HG03280 (cell line): ENCODE measurements around the gene RASEF.

Source experiments
- ATAC-seq: cut with Tn5 transposase; IDR thresholded peaks from one replicate; pipeline ENCODE4 v1.9.1; 2021; ENCODE audit warnings: mild to moderate bottlenecking, moderate library complexity; ENCODE audit not compliant: unreplicated experiment

Gene RASEF

DNA sequence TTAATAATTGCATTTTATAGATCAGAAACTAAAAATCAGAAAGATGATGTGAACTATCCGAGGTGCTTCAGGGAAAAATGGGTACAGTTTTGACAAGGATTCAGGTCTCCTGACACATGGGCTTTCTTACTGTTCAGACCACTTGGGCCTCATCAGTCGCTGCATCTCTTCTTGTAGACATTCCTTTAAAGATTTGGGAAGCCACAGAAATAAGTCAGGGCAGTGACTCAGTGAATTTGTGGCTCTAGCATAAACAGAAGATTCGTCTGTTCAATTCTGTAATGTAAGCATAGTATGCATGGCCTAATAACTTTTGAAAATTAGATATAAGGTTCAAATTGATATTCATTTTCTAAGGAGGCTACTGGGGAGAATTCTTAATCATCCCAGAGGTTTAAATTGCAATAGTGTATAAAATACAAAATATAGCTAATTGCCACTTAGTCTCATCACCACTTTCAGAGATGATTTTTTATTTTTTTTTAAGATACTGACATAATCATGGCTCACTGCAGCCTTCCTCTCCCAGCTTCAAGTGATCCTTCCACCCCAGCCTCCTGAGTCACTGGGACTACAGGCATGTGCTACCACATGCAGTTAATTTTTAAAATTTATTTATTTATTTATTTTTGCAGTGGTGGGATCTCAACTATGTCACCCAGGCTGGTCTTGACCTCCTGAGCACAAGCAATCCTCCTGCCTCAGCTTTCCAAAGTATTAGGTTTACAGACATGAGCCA lies 48.9 kb downstream of the RASEF start:
- ATAC-seq: no peak

DNA sequence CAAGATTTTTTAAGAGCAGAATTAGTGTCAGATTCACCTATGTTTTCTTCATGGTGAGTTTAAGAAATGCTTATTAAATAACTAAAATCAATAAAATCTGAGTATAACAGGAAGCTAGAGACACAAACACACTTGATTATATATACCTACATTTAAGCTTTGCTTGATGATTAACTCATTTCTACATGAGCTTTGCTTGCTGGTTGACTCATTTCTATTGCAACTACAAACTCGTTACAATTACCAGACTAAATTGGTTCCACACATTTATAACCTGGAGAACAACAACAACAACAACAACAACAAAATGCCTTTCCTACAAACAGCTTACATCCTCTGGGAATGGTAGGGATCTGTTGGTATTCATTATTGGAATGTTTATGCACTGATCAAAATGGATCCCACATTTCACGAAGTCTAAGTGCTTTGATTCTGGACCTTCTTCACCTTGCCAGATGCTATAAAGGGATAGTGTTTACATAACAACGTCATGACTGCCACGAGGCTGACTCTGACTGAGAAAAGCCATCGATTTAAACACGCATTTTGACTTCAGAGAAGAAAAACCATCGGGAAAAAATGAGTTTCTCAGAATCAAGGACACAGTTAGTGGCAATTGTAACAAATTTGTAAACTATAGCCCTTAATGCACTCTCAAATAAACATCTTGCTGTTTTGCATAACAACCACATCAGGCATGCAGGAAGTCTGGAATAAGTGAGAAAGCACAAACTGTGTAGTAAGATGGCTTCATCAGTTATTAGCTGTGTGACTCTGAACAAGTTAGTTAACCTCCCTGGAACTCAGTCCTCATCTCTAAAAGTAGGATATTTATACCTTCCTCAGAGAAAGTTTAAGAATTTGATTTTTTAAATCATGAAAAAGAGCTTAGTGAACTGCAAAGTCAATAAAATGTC lies 49.8 kb downstream of the RASEF start:
- ATAC-seq: no peak

DNA sequence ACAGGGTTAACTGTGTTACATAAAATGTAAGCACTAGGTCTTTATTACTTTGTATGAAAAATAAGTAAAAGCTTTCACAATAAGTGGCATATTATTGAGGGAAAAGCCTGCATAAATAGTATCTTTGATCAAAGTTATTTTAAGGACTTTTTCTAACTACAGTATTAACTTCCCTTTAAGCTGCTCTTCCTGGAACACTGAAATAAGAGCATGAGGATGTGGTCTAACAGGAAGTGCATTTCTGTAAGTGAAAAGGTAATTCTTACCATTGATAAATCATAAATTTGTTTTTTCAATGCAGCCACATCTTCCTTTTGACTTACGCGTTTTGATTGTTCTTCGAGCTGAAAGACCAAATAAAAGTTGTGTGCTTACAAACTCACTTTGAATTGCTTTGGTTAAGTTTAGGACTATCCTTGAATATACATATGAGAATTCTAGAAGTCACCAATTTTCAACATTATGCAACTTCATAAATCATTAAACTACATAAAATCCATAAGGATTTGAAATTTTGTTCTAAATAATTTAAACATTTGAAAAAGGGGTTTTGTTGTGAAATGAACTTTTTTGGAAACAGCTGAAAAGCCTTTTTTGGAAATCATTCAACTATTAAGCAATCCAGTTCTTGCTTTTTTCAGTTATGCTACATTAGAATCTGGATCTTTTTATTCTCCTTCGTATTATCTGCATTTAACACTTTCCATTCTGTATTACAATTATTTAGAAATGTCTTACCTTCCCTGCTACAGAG lies 50.6 kb downstream of the RASEF start:
- ATAC-seq: no peak

DNA sequence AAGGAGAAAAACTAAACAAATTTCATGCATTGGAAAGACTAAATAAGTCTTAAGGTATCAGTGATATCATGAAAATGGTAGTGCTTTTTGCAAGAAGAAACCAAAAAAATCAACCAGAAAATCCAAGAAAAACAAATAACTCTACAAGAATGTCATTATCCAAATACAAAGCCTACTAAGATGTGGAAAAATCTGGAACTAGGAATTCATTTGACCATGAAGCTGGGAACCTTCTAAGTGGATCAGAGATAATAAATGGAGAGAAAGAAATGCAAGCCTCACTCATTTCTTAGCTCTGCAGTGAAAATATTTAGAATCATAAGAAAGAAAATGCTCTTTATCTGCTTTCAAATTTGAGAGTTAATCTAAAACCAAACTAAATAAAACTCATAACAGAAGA lies 51.3 kb downstream of the RASEF start:
- no peak for ATAC-seq

DNA sequence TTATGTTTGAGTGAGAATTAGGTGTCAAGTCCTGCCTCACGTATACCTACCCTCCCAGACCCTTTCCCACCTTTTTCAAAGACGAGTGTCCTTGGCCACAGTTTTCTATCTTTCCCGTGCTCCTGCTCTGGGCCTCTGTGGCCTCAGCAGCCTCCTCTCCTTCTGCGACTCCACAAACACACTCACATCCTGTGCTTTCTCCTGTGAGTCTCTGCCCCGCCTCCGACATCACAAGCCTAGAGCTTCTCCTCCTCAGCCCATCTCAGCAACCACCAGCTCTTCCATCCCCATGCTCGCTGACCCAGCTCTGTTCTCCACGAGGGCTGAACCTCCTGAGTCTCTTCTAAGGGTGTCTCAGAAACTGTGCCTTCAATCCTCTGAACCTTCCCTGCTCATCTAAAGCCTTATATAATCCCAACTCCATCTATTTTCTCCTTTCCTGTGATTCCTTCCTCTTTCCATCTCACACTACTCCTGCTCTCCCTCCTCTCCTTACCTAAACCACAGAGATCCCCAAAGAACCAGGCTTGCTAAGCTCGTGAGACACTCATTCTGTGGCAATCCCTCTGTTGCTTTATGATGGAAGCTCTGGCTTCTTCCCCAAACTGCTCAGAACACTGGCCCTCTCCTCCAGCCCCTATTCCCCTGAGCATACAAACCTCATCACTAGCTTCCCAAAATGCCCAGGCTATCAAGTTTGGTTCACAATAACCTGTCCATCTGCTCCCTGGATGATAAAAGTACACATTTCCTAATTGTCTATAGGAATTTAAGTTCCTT lies 55.2 kb downstream of the RASEF start:
- ATAC-seq: no peak

DNA sequence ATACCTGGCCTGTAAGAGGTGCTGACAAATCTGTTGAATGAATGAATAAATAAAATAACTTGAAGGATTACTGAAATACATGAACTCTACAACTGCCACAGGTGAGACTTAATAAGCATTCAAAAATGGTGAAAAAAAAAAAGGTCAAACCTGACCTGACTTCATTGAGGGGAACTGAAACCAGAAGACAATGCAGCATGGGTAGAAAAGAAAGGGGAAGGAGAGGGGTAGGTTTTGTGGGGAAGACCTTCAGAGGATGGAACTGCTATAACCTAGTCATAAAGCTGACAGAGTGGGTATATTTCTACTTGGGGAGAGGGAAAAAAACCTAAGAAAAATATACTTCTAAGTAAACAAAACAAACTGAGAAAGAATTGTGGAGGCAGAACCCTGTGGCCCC lies 56.6 kb downstream of the RASEF start:
- ATAC-seq: no peak

DNA sequence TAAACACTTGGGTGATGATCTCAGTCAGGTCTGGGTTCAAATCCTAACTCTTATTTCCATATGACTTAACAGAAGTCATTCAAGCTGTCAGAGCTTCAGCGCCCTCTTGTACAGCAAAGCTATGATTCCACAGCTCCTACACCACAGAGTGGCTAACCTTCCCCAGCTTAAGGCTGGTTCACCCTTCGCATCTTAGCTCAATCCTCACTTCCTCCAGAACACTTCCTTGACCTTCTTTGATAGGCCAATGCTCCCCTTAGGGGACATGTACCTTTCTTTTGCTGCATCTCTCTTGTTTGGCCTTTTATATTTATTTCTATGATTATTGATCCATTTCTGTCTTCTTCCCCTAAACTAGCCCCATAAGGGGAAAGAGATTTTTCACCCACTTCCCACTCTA lies 57.0 kb downstream of the RASEF start:
- no peak for ATAC-seq

DNA sequence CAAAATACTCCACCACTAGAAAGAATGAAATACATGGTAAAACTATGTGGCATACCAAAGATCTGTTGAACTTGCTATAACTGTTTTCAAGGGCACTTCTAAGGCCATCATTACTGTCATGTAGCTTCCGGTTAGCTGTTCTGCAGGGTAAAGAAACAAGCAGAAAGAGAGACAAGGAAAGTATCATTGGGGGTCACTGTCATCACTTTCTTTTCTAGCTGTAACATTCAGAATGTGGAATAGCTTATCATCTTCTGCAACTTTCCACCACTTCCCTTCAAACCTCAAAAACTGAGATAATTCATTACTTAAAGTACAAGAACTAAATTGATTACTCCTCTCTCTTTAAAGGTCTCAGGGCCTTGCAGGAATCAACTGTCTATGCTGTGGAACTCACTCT lies 57.6 kb downstream of the RASEF start:
- no peak for ATAC-seq

DNA sequence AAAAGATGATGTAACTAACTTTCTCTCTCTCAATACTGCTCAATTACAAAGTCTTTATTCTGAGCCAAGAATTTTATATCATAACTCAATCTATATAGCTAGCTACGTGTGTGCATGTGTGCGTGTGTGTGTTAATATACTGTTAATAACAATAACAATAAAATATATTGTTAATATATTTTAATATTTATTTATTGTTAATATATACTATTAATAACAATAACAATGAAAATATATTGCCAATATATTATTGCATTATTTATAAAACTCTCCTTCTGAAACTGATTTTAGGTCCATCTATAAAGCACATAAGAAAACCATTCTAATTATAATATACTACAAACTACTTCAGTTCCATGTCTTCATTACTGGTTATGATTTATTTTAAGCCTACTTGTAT lies 60.6 kb downstream of the RASEF start:
- ATAC-seq: no peak

DNA sequence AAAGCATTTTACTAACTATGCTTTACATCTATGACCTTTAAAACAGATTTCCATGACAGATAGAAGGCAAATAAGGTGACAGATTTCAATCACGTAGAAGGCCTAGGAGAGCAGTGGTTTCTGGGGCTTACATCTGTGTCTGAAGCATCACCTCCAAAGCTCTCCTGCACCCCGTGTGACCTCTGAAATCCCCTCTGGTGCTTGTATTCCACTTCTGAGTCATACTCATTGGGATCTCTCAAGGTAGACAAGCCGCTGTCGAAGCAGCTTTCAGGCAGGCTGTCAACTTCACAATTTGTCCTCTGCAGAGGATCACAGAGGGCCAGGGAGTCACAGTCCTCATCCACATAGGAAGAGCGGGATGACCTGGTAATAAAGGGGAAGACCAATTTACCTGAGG lies 62.2 kb downstream of the RASEF start:
- no peak for ATAC-seq

DNA sequence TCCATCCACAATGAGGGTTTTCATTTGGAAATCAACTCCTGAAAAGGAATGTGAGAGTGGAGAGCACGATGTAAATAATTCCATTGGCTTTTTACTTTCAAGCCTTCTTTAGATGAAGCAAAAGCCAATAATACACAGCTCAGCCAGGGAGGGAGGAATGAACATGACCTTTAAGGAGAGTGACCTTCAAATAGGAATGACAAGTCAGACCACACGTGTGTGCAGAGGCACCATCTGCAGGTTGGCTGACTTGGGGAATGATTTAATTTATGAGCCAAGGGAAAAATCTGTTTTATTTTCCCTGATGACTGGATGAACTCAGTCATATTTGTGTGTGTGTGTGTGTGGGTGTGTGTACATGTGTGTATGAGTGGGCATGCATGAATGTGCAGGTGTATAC lies 64.5 kb downstream of the RASEF start:
- no peak for ATAC-seq

DNA sequence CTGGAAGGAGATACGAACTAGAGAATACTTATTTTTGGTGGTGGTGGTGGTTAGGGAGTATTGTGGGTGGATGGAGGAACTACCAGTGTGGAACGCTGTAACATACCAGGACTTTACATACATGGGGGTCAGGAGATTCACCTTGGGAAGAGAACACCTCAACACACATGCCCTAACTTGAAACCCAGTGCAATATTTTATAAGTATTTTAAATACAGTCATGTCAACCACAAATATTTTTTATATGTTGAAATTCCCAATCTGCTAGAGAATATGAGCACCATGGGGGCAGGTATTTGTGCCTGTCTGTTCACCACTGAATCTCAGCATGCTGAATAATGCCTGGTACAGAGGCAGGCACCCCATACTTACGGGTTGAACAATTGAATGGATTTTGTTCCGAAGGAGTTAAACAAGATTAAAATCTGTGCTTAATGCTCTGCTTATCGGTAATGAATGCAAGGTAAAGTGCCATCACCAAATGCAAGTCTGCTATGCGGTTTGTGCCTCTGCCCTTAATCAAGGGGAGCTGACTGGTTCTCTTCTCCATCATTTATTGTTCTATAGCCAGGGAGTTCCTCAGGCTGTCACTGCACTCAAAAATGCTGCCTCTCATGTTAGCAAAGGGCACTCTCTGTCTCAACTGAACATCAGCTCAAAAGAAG lies 65.3 kb downstream of the RASEF start:
- ATAC-seq: no peak

DNA sequence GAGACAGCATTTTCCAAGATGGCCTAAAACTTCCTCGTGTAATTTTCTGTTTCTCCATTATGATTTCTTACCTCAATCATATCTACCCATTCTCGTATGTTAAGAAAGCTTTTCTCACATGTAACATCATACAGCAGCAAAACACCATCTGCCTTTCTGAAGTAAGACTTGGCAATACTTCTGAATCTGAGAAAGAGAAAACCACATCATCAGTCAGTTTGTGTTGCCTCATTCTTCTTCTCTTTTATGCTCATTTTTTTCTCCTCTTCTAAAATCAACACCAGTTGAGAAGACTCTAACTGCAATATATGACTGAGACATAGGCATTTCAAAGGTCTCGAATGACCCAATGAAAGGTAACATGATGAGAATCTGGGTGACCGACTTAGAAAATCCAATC lies 66.0 kb downstream of the RASEF start:
- no peak for ATAC-seq

DNA sequence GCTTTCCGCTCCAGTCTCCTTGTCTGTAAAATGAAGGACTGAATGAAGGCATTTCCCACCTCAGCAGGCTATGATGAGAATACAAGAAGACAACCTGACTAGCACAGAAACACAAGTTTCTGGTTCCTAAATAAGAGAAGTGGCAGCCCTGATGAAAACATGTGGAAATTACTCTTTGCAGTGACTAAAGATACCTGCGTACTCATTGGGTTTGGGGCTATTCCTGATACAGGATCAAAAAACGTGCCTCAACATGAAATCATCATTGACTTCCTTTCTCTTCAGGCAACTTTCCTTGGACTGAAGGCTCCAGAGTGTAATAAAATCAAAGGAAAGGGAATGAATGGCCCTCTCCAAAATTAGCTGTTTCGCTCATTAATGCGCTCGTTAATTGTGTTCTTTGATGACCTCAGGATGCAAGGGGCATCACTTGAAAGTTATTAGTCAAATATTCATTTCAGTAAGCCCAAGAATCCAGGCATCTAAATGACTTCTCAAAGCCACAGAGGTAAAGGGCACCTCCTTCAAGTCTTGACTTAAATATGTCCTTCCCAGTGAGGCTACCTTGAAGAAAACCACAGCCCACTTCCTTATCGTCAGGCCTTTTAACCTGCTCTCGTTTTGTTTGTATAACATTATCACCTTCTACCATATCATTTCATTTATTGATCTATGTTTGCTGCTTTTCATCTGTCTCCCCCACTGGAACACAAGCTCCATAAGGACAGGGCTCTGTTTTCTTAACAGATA lies 68.9 kb downstream of the RASEF start:
- no peak for ATAC-seq

DNA sequence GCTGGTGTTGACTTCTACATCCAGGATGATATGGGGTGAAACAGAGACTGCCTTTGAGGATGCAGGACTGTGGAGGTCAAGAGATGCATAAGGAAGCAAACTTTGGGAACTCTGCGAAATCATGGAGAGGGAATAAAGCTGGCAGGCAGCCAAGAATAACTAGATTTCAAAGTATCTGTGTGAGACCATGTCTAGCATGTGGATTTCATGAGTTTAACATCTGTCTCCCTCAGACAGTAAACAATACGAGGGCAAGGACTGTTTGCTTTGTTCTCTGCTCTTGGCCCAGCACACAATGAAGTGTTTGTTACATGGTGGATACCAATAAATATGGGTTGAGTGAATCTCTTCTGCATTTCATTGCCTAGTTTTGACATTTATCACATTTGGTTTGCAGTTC lies 71.3 kb downstream of the RASEF start:
- ATAC-seq: no peak

DNA sequence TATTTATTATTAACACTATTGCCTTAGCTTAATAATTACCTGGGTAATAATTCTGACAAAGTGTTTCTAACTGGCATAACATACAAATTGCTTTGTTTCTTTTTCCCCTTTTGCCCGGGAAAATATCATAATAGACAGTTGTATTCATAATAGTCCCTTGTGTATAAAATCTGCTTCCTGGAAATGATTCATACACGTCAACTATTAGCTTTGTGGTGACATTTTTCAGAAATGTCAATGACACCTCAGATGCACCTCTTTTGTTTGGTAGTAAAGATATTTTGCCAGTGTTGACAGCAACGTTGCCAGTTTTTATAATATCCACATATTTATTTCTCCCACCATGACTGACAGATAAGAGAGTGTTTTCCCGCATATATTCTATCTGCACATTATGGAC lies 73.0 kb downstream of the RASEF start:
- no peak for ATAC-seq

DNA sequence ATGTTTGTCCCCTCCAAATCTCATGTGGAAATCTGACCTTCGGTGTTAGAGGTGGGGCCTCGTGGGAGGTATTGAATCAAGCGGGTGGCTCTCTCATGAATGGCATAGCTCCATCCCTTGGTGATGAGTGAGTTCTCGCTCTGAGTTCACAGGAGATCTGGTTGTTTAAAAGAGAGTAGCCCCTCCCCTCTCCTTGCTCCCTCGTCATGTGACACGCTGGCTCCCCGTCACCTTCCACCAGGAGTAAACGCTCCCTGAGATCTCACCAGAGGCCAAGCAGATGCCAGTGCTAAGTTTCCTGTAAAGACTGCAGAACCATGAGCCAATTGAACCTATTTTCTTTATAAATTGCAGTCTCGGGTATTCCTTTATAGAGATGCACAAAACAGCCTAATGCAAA lies 74.5 kb downstream of the RASEF start:
- ATAC-seq: no peak

DNA sequence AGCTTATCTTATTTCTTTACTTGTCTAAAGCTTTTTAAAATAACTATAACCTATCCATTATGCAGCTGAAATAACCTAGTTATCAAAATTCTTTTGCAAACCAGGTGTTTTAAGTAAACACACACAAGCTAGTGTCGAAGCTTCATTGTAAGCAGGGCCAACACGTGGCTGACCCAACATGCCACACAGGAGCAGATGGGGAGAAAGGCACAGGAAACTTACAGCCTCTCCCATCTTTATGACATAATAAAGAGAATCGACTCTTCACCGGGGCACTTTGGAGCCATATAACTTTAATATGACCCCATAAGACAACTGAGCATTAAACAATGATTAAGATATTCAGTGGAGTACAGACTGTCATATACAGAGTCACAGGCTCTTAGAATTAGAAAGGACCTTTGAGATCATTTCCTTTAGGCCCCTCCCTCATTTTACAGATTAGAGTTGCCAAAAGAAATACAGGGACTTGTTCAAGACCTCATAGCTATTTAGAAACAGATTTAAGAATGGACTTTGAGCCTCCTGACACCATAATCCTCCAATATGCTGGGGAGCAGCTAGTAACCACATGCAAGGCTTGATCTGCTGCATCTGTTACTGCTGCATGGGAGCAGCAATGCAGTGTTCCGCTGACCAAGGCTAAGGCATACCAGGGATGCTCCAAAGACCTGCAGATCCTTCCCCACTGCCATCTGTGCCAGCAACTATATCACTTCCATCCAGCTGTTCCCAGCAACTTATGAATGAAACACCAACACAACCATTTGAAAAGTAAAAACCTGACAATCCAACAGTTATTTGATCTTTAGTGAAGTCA lies 75.4 kb downstream of the RASEF start:
- ATAC-seq: no peak

DNA sequence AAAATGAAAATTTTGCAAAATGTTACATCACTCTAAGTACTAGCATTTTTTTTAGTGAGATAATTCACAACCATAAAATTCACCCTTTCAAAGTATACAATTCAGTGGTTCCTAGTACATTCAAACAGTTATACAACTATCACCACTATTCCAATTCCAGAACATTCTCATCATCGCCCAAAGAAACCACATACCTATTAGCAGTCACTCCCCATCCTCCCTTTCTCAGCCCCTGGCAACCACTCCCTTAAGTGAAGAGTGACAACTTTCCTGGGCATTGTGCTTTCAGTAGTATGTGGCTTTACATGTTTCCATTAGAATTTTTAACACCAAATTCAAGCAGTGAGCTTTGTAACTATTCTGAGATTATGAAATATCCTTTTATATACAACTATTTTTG lies 81.4 kb downstream of the RASEF start:
- ATAC-seq: no peak
